Peyer's patch (tissue), 4 donors: ENCODE data around the gene HTR6. TPM values are rescaled to one million over a fixed set of nuclear protein-coding genes. Genes with fewer than 3 reads are reported as not detected.

Source experiments
- DNase-seq, 3 donors: peaks; one replicate each; pipeline ENCODE4 v3.0.0-alpha.2; 2017 to 2019
- H3K27ac ChIP-seq, 4 donors: fragments of 200-600 bp; sonication (generic); one replicate each; pipeline ENCODE4 v1.5.1; 2016 to 2019
- H3K27me3 ChIP-seq, 2 donors: fragments of 200-600 bp; sonication (generic); one replicate each; pipeline ENCODE4 v1.5.1; 2019
- H3K36me3 ChIP-seq, 3 donors: fragments of 200-600 bp; sonication (generic); one replicate each; pipeline ENCODE4 v1.5.1; 2016 to 2019
- H3K4me1 ChIP-seq, 4 donors: fragments of 200-600 bp; sonication (generic); one replicate each; pipeline ENCODE4 v1.5.1; 2016 to 2019
- H3K4me3 ChIP-seq, 4 donors: fragments of 200-600 bp; sonication (generic); 1 replicate in 3 of 4; 2 replicates in 1 of 4; pipeline ENCODE4 v1.5.1; 2016 to 2019; ENCODE audit warnings: mild to moderate bottlenecking in 1 of 4
- H3K9me3 ChIP-seq, 4 donors: fragments of 200-600 bp; sonication (generic); one replicate each; pipeline ENCODE4 v1.5.1; 2016 to 2019; ENCODE audit warnings: mild to moderate bottlenecking in 1 of 4
- POLR2A ChIP-seq, 2 donors: fragments of 450-650 bp; IDR thresholded peaks; one replicate each; pipeline ENCODE4 v1.5.1; 2017; ENCODE audit warnings: antibody characterized with exemption in 2 of 2, mild to moderate bottlenecking in 2 of 2, moderate library complexity in 2 of 2
- total RNA-seq, 4 donors: library from RNA; depleted of rRNA; stranded (reverse); fragments of >200 nt; gene quantifications; one replicate each; pipeline ENCODE4 v1.1.0, GENCODE V29; 2016
- TF ChIP-seq, protein P1 (sequence below), 6 experiments: fragments of 450-650 bp in 4 of 6; fragments of 200-600 bp in 2 of 6; sonication (generic) in 1 of 6; IDR thresholded peaks; one replicate each; pipeline ENCODE4 v1.5.1; 2017 to 2019; ENCODE audit warnings: antibody characterized with exemption in 6 of 6, mild to moderate bottlenecking in 3 of 6, moderate library complexity in 1 of 6

The HTR6 gene
- total RNA-seq, 4 donors from 2014 or later: 0.88 TPM; not detected in 3

DNA sequence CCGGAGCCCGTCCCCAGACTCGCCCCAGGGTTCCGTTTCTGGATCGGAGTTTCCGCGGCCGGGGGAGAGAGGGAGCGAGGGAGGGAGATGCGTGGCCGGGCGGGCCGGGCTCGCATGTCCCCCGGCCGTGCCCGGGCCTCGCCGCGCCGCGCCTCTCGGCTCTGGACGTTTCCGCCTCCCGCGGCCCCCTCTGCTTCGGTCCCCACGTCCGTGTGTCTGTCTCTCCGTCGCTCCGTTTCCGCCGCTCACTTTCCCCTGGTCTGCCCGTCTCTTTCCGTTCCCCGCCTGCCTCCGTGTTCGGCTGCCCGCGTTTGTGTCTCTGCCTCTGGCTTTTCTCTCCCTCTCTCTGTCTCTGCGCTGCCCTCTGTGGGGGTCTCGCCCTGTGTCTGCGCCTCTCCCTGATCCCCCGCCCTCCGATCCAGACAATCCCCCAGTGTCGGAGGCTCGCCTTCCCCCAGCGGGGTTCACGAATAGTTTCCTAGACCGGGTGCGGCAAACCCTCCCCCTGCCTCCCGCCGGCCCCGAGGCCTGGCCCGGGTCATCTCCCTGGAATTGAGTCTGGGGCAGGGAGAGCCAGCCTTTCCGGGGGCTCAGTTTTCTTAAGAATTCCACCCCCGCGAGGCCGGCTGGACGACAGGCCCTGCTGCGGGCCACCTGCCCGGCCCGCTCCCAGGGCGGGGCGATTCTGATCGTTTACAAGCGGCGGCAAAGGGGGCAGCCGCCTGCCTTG lies 19.8 kb upstream of the HTR6 start:
- H3K27me3 ChIP-seq: no peaks in the 10 kb centered on the region
- peak in 1 of 2 donors; percentile 30 for TF ChIP-seq POLR2A (IDR thresholded peaks at IDR 0.05)
- TF ChIP-seq, protein P1, sequence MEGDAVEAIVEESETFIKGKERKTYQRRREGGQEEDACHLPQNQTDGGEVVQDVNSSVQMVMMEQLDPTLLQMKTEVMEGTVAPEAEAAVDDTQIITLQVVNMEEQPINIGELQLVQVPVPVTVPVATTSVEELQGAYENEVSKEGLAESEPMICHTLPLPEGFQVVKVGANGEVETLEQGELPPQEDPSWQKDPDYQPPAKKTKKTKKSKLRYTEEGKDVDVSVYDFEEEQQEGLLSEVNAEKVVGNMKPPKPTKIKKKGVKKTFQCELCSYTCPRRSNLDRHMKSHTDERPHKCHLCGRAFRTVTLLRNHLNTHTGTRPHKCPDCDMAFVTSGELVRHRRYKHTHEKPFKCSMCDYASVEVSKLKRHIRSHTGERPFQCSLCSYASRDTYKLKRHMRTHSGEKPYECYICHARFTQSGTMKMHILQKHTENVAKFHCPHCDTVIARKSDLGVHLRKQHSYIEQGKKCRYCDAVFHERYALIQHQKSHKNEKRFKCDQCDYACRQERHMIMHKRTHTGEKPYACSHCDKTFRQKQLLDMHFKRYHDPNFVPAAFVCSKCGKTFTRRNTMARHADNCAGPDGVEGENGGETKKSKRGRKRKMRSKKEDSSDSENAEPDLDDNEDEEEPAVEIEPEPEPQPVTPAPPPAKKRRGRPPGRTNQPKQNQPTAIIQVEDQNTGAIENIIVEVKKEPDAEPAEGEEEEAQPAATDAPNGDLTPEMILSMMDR (IDR thresholded peaks at IDR 0.05): no peak
- H3K27ac ChIP-seq: peak overlapping the region; percentile 75 to 99 (median 95)
- peak; percentile 23 to 73 (median 67) for DNase-seq
- H3K4me1 ChIP-seq: peaks cover 0 to 55% (median 9%) of the 10 kb centered on the region in 4 donors
- H3K9me3 ChIP-seq: no peaks in the 10 kb centered on the region
- no peaks in the 10 kb centered on the region for H3K36me3 ChIP-seq
- peak overlapping the region; percentile 63 to 91 (median 80) for H3K4me3 ChIP-seq

GRCh38 chr1:19645411-19646251 lies 19.0 kb upstream of the HTR6 start:
- no peaks in the 10 kb centered on the region for H3K9me3 ChIP-seq
- H3K36me3 ChIP-seq: no peaks in the 10 kb centered on the region
- no peak for TF ChIP-seq POLR2A (IDR thresholded peaks at IDR 0.05)
- TF ChIP-seq, protein P1 (IDR thresholded peaks at IDR 0.05): no peak
- peaks cover 2 to 58% (median 9%) of the 10 kb centered on the region in 4 donors for H3K4me1 ChIP-seq
- no peak for DNase-seq
- no peaks in the 10 kb centered on the region for H3K27me3 ChIP-seq
- peak overlapping the region; percentile 63 to 91 (median 80) for H3K4me3 ChIP-seq
- H3K27ac ChIP-seq: peak overlapping the region; percentile 75 to 99 (median 95)

DNA sequence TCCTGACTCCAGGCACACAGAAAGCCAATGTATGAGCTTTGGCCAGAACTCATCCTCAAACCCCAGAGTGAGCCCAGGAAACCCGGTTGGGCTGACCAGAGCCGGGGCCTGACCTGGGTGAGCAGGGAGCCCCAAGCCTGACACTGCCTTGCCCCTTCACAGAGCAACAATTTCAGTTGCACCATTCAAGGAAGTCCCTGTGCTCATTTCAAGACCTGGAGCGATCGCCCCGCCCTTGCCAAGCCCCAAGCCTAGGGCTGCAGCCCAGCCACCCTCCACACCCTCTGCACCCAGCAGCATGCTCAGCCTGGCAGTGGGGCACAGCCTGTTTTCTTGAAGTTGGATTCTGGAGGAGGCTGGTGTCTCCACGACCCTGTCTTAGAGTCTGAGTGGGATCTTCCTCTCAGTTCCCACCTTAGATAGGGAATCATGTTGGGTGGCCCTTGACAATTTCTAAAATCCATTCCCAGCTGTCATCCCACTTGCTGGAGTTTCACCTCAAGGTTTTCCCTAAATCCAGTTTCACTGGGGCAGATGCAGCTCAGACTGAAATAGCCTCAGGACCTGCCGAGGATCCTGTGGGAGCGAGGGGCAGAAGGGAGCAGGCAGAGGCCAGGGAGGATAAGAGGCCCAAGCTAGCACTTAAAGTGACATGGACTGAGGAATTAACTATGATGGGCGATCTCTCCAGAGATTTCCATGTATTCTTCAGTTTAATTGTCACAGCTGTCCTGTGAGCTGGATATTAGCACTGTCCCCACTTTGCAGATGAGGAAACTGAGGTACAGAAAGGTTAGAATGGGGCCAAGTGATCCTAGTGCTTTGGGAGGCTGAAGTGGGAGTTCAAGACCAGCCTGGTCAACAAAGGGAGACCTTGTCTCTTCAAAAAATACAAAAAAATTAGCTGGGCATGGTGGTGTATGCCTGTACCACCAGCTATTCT lies 18.0 kb upstream of the HTR6 start:
- no peaks in the 10 kb centered on the region for H3K9me3 ChIP-seq
- H3K27me3 ChIP-seq: no peaks in the 10 kb centered on the region
- peak in 2 of 3 donors; percentile 88 for DNase-seq
- peak overlapping the region; percentile 63 to 91 (median 80) for H3K4me3 ChIP-seq
- TF ChIP-seq POLR2A (IDR thresholded peaks at IDR 0.05): peak; percentile 71 to 90
- TF ChIP-seq, protein P1 (IDR thresholded peaks at IDR 0.05): no peak
- H3K36me3 ChIP-seq: no peaks in the 10 kb centered on the region
- H3K27ac ChIP-seq: peak overlapping the region; percentile 75 to 99 (median 95)
- H3K4me1 ChIP-seq: peaks cover 9 to 61% (median 12%) of the 10 kb centered on the region in 4 donors

DNA sequence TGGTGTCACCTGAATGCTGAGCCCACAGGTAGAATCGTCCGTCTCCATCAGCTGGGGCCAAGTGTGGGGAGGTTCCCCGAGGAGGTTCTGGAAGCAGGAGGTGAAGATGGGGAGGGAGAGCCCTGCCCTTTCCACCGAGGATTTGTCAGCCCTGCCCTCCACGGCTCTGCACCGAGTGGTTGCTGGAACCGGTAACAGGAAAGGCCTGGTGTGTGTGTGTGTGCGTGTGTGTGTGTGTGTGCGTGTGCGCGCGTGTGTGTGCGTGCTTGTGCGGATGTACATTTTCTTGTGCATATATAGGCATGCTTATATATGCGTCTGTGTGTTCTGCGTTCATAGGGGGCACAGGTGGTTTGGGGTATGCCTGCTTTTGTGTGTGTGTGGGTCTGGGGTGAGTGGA lies 17.0 kb upstream of the HTR6 start:
- DNase-seq: peak in 1 of 3 donors; percentile 60

More for the DNA sequence above, 17.0 kb upstream of the HTR6 start:
- Histone ChIP-seq H3K9me3 (no peaks in the 10 kb centered on the region), H3K4me1 (peaks cover 9 to 69% (median 12%) of the 10 kb centered on the region in 4 donors), H3K36me3 (no peaks in the 10 kb centered on the region), H3K27me3 (no peaks in the 10 kb centered on the region), H3K27ac (peak overlapping the region; percentile 75 to 99 (median 95)), H3K4me3 (peak overlapping the region in 3 of 4 donors; percentile 15 to 91 (median 90))
- TF ChIP-seq POLR2A (IDR thresholded peaks at IDR 0.05): no peak
- TF ChIP-seq, protein P1 (IDR thresholded peaks at IDR 0.05): no peak
